ENCODE data around the gene B4GALNT4.
"Not testable (repeated sequence)": the region's sequence is repeated elsewhere in the genome, so short reads cannot be mapped to it uniquely, and the experiment has no call there.

DNA sequence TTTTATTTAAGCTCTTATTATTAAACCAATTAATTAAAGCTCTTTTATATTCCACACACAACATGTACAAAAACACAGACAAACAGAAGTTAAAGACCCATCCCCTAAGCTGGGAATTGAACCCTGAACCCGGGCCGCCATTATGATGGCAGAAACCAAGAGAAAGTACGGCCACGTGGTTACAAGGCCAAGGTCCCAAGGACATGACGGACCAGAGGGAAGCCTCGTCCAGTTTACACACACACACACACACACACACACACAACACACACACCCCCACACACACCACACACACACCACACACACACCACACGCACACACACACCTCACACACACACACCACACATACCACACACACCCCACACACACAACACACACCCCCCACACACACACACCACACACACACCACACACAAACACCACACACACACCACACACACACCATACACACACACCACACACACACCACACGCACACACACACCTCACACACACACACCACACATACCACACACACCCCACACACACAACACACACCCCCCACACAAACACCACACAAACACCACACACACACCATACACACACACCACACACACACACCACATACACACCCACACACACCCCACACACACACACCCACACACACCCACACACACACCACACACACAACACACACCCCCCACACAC lies 19.9 kb upstream of the B4GALNT4 start:
- not testable (repeated sequence) for TF ChIP-seq CTCF (IDR thresholded peaks at IDR 0.05; ENCODE audit: insufficient read depth, low read depth, low read length); EZH2 (IDR thresholded peaks at IDR 0.05; ENCODE audit: insufficient read depth, low read length)
